ENCODE measurements around the gene KRTAP4-6. TPM values are rescaled to one million over a fixed set of nuclear protein-coding genes. Genes with fewer than 3 reads are reported as not detected.
A peak's percentile ranks its signal among the peaks of the same experiment; 100 is the strongest.
"Not testable (repeated sequence)": the region's sequence is repeated elsewhere in the genome, so short reads cannot be mapped to it uniquely, and the experiment has no call there.

The KRTAP4-6 gene
- total and polyA plus RNA-seq, 3 experiments from 2014 or later = 0.35 TPM; not detected in 2

DNA sequence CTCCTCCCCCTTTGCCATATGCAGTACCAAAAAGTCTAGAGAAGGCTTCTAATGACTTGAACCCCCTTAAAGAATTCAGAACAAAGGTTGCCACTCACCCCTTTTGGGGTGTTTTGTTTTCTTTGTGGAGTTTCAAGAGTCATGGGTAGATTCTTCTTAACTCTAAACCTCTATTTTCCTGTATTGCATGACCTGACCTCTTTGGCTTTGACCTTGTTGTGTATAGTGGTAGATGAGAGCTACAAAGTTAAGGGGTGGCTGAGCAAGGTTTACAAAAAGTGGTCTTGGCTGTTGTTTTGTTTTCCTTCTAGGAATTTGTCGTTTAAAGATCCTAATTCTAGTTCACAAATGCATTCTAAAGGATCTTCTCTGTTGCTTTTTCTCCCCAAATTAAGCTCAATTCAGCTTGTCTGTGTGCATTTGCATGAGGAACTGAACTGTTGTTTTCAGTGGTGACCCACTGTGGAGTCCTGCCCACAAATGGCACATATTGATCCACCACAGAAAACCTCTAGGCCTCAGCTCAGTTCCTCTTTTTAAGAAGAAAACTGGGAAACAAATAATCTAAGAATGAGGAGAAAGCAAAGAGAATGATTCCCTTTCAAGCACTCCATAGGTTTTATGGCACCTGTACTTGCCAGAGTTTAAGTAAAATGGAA, 31.5 kb downstream of the KRTAP4-6 start:
- H3K27me3 ChIP-seq (ENCODE audit: insufficient read depth, low read length, poor library complexity, severe bottlenecking); H3K9me3 Mint-ChIP-seq; DNase-seq; H3K4me1 Mint-ChIP-seq; H3K36me3 Mint-ChIP-seq; H3K36me3 ChIP-seq (ENCODE audit: insufficient read depth, low read length); H3K27ac ChIP-seq (ENCODE audit: low read depth, low read length); H3K9me3 ChIP-seq (ENCODE audit: low read length); POLR2A ChIA-PET; H3K4me1 ChIP-seq (ENCODE audit: insufficient read depth, low read length); H3K4me3 ChIP-seq (ENCODE audit: low read length): not testable (repeated sequence)
- peak overlapping the region in 3 of 8 donors; percentile 1 to 44 (median 29) for H3K27ac Mint-ChIP-seq
- peaks cover 0 to 48% of the 10 kb centered on the region in 2 donors for H3K27me3 Mint-ChIP-seq
- CTCF ChIA-PET = interaction anchor here (0.6 kb wide), 1 partner anchor 49 kb away, joined by 3 read pairs; no protein-coding TSS in a partner anchor
- H3K4me3 Mint-ChIP-seq = peak overlapping the region in 3 of 7 donors; percentile 1 to 52 (median 4)

DNA sequence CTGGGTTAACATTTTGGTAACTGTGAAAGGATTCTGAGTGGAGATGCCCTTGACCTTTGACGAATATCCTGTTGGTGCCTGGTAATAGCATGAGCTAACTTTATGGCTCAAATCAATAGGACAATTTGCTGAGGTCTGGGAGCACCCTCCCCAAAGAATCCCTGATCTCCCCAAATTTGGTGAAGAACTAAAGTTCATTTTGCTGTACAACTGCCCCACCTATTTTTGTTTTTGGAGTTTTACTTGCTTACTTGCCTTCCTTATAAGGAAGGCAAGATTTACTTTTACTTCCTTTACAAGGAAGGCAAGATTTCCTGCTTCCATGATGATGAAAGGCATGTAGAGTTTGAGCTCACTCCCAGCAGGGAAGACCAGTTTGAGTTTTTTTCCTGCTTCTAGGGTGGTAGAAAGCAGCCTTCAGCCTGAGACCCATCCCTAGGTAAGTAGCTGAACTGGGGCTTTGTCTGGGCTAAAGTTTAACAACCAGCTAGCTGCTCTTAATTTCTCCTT, 32.3 kb downstream of the KRTAP4-6 start:
- ChIA-PET POLR2A (no interaction called here), CTCF (no interaction called here)
- Mint-ChIP-seq H3K27me3 (peaks cover 0 to 44% of the 10 kb centered on the region in 2 donors), H3K9me3 (peaks cover 0 to 5% (median 0%) of the 10 kb centered on the region in 5 donors), H3K4me3 (peak overlapping the region in 1 of 7 donors; percentile 52), H3K36me3 (peaks cover 0 to 6% (median 0%) of the 10 kb centered on the region in 3 donors), H3K4me1 (peaks cover 0 to 6% (median 4%) of the 10 kb centered on the region in 3 donors), H3K27ac (peak overlapping the region in 2 of 8 donors; percentile 42 to 77)
- no peak overlapping the region for H3K27ac ChIP-seq (ENCODE audit: low read depth, low read length)
- H3K9me3 ChIP-seq (ENCODE audit: low read length) = no peaks in the 10 kb centered on the region
- no peaks in the 10 kb centered on the region for H3K36me3 ChIP-seq (ENCODE audit: insufficient read depth, low read length)
- H3K4me3 ChIP-seq (ENCODE audit: low read length) = no peak overlapping the region
- H3K27me3 ChIP-seq (ENCODE audit: insufficient read depth, low read length, poor library complexity, severe bottlenecking) = no peaks in the 10 kb centered on the region
- no peaks in the 10 kb centered on the region for H3K4me1 ChIP-seq (ENCODE audit: insufficient read depth, low read length)
- no peak for DNase-seq

DNA sequence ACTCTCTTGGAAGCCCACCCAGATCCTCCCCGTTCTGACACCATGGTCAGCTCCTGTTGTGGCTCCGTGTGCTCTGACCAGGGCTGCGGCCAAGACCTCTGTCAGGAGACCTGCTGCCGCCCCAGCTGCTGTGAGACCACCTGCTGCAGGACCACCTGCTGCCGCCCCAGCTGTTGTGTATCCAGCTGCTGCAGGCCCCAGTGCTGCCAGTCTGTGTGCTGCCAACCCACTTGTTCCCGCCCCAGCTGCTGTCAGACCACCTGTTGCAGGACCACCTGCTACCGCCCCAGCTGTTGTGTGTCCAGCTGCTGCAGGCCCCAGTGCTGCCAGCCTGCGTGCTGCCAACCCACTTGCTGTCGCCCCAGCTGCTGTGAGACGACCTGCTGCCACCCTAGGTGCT, 35.0 kb downstream of the KRTAP4-6 start, which contains the start of gene KRTAP4-9:
Gene KRTAP4-9 (plus strand): TSS at position 43 of the 400 bp plus-strand sequence. CDS start 0 bp downstream, at position 43.
- H3K27ac Mint-ChIP-seq; CTCF ChIA-PET; H3K9me3 ChIP-seq (ENCODE audit: low read length); H3K36me3 ChIP-seq (ENCODE audit: insufficient read depth, low read length); H3K27me3 ChIP-seq (ENCODE audit: insufficient read depth, low read length, poor library complexity, severe bottlenecking); DNase-seq; H3K4me1 Mint-ChIP-seq; H3K27ac ChIP-seq (ENCODE audit: low read depth, low read length); H3K4me3 ChIP-seq (ENCODE audit: low read length); POLR2A ChIA-PET; H3K4me1 ChIP-seq (ENCODE audit: insufficient read depth, low read length); H3K36me3 Mint-ChIP-seq; H3K9me3 Mint-ChIP-seq: not testable (repeated sequence)
- Mint-ChIP-seq H3K27me3 (peaks cover under 1 to 40% of the 10 kb centered on the region in 2 donors), H3K4me3 (peak within 1 kb of the TSS in 1 of 7 donors; percentile 75)

DNA sequence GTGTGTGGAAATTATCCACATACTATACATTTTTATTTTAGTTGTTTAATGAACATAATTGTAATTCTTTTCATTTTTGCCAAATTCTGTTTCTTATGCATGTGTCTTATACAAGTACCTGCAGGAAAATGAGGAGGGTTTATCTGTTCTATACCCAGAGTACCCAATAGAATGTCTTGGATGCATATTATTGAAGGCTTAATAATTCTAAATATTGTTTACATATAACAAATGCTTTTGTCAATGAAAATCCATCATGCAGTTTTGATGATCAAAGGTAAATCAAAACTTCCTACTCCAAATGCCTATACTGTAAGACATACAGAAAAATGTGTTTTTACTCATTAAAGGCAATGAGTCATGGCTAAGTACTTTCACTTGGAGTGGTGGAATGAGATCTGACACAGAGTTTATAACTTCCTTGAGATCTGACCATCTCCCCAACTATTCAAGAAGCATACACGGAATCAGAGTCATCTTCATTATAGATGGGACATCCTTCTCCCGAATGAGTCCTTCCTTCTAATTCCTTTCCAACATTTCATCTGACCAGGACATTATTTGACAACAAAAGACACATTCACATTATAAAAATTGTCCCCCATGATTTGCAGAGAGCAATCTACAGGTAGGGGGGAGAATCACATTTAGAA, 35.8 kb downstream of the KRTAP4-6 start:
- H3K4me3 ChIP-seq (ENCODE audit: low read length); H3K27ac ChIP-seq (ENCODE audit: low read depth, low read length); H3K4me3 Mint-ChIP-seq; H3K36me3 Mint-ChIP-seq; DNase-seq; CTCF ChIA-PET; H3K36me3 ChIP-seq (ENCODE audit: insufficient read depth, low read length); H3K9me3 Mint-ChIP-seq; H3K27me3 ChIP-seq (ENCODE audit: insufficient read depth, low read length, poor library complexity, severe bottlenecking); H3K4me1 ChIP-seq (ENCODE audit: insufficient read depth, low read length); POLR2A ChIA-PET; H3K9me3 ChIP-seq (ENCODE audit: low read length); H3K27ac Mint-ChIP-seq: not testable (repeated sequence)
- H3K27me3 Mint-ChIP-seq = peaks cover 5 to 40% of the 10 kb centered on the region in 2 donors
- peaks cover 0 to 13% (median 11%) of the 10 kb centered on the region in 3 donors for H3K4me1 Mint-ChIP-seq

DNA sequence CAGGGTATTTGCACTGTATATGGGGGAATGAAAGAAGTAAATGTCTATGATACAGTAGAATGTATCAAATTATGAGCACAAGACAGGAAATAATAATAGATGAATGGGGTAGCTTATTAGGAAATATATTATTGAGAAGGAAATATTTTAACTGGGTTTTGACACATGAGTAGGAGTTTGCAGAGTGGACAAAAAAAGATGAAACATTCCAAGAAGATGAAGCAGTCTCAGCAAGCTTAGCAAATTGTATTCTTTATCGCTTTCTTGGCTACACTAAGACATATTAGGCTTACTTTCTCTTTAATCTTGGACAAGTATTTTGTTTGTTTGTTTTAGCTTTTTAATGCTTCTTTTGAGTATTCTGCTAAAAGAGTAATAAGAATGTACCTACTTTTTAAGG, 36.4 kb downstream of the KRTAP4-6 start:
- Histone ChIP-seq H3K4me1 (ENCODE audit: insufficient read depth, low read length) (no peaks in the 10 kb centered on the region), H3K27ac (ENCODE audit: low read depth, low read length) (no peak overlapping the region), H3K9me3 (ENCODE audit: low read length) (no peaks in the 10 kb centered on the region), H3K4me3 (ENCODE audit: low read length) (no peak overlapping the region), H3K27me3 (ENCODE audit: insufficient read depth, low read length, poor library complexity, severe bottlenecking) (no peaks in the 10 kb centered on the region), H3K36me3 (ENCODE audit: insufficient read depth, low read length) (no peaks in the 10 kb centered on the region)
- POLR2A ChIA-PET = no interaction called here
- no peaks in the 10 kb centered on the region for H3K36me3 Mint-ChIP-seq
- H3K27me3 Mint-ChIP-seq = peaks cover 5 to 38% of the 10 kb centered on the region in 2 donors
- no peak overlapping the region for H3K27ac Mint-ChIP-seq
- no peak for DNase-seq
- H3K4me1 Mint-ChIP-seq = peaks cover 0 to 12% (median 11%) of the 10 kb centered on the region in 3 donors
- H3K9me3 Mint-ChIP-seq = no peaks in the 10 kb centered on the region
- CTCF ChIA-PET = no interaction called here
- no peak overlapping the region for H3K4me3 Mint-ChIP-seq

DNA sequence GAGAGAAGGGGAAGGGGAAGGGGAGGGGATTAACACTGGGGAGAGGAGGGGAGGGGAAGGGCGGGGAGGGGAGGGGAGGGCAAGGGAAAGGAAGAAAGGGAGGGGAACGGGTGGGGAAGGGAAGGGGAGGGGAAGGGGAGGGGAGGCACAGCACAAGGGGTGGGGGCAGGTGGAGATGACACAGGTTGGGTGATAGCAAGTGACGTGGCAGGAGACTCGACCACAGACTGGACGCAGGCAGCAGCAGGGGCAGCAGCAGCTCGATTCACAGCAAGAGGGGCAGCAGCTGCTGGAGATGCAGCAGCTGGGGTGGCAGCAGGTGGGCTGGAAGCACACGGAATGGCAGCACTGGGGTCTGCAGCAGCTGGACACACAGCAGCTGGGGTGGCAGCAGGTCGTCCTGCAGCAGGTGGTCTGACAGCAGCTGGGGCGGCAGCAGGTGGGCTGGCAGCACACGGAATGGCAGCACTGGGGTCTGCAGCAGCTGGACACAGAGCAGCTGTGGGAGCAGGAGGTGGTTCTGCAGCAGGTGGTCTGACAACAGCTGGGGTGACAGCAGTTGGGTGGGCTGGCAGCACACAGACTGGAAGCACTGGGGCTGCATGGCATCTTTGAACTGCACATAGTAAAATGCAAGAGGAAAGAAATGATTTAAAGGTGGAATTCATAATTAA, 38.6 kb downstream of the KRTAP4-6 start, which contains the start of gene KRTAP4-16:
Gene KRTAP4-16 (minus strand): TSS at position 624 of the 674 bp plus-strand sequence. CDS start 0 bp downstream, at position 624.
- CTCF ChIA-PET = no interaction called here
- H3K36me3 ChIP-seq (ENCODE audit: insufficient read depth, low read length) = no peaks in the 10 kb centered on the region
- no peaks in the 10 kb centered on the region for H3K27me3 ChIP-seq (ENCODE audit: insufficient read depth, low read length, poor library complexity, severe bottlenecking)
- Mint-ChIP-seq H3K9me3 (no peaks in the 10 kb centered on the region), H3K27me3 (peaks cover 12 to 39% of the 10 kb centered on the region in 2 donors), H3K4me1 (peaks cover 0 to 7% (median 6%) of the 10 kb centered on the region in 3 donors), H3K27ac (no peak within 1 kb of the TSS), H3K4me3 (no peak within 1 kb of the TSS), H3K36me3 (peaks cover 0 to 5% (median 0%) of the 10 kb centered on the region in 3 donors)
- H3K9me3 ChIP-seq (ENCODE audit: low read length) = no peaks in the 10 kb centered on the region
- H3K27ac ChIP-seq (ENCODE audit: low read depth, low read length) = no peak within 1 kb of the TSS
- no peak within 1 kb of the TSS for H3K4me3 ChIP-seq (ENCODE audit: low read length)
- no peaks in the 10 kb centered on the region for H3K4me1 ChIP-seq (ENCODE audit: insufficient read depth, low read length)
- POLR2A ChIA-PET = no interaction called here
- no peak for DNase-seq

DNA sequence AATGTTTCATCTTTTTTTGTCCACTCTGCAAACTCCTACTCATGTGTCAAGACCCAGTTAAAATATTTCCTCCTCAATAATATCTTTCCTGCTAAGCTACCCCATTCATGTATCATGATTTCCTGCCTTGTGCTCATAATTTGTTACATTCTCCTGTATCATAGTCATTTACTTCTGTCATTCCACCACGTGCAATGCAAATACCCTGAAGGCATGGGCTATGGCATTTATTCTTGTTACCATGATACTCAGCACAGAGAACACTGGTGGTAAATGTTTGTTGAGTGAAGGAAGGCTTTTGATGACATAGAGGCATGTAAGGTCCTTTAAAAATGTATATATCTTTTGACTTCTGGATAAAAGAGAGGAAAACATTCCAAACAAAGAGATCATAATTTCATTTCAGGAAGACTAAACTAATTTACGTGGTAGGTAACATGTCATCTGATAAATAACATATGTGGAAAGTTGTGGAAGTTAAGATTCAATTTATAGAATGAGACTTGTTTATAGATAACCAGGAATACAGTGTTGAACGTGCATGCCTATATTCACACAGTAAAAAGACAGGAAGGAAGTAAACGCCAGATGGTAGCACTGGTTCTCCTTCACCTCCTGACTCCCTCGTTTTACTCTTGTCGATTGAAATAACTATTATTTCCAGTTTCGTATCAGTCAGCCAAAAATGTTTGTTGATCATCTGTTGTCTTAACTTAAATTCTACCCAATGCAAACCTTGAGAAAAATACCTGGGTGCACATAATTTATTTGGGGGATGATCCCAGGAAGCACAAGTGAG, 40.5 kb downstream of the KRTAP4-6 start:
- DNase-seq; H3K4me1 Mint-ChIP-seq; H3K9me3 ChIP-seq (ENCODE audit: low read length); H3K27ac Mint-ChIP-seq; H3K4me3 Mint-ChIP-seq; H3K36me3 ChIP-seq (ENCODE audit: insufficient read depth, low read length); H3K27me3 ChIP-seq (ENCODE audit: insufficient read depth, low read length, poor library complexity, severe bottlenecking); H3K36me3 Mint-ChIP-seq; POLR2A ChIA-PET; CTCF ChIA-PET; H3K9me3 Mint-ChIP-seq; H3K4me1 ChIP-seq (ENCODE audit: insufficient read depth, low read length); H3K4me3 ChIP-seq (ENCODE audit: low read length); H3K27ac ChIP-seq (ENCODE audit: low read depth, low read length): not testable (repeated sequence)
- peaks cover 20 to 47% of the 10 kb centered on the region in 2 donors for H3K27me3 Mint-ChIP-seq
